ENCODE results near the gene COLEC11. TPM values are rescaled to one million over a fixed set of nuclear protein-coding genes. Genes with fewer than 3 reads are reported as not detected.

COLEC11 gene
- total and polyA plus RNA-seq, 5 experiments from 2014 or later: 1.8 to 1.9 TPM; not detected in 3

DNA sequence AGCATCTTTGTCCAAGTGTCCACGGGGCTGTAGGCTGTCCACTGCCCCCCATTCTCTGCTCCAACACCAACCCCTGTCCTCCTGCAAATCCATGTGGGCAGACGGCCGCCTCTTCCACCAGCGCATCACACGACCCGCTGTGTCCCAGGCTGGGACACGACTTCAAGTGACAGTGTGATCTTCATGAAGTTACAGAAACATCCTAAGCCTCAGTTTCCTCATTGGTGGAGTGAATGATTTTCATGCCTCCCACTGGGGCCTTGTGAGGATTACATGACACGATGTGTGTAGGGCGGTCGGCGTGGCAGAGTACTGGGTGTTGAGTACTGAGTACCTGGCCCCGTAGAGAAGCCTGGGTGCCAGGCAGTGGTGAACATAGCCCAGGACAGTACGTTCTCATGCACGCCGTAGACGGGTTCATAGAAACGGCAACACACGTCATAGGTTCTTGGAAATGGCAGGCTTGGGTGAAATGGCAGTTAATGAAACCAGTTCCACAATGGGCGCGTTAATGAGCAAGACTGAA, 53.8 kb downstream of the COLEC11 start:
- DNase-seq (no peak), ATAC-seq (no peak)
- Mint-ChIP-seq H3K4me3 (no peak overlapping the region), H3K36me3 (no peaks in the 10 kb centered on the region), H3K27ac (peak overlapping the region in 1 of 10 donors; percentile 52), H3K4me1 (peaks cover 6 to 18% (median 17%) of the 10 kb centered on the region in 4 donors), H3K27me3 (peaks cover 0 to 3% (median 0%) of the 10 kb centered on the region in 5 donors), H3K9me3 (no peaks in the 10 kb centered on the region)
- POLR2A ChIA-PET: no interaction called here

DNA sequence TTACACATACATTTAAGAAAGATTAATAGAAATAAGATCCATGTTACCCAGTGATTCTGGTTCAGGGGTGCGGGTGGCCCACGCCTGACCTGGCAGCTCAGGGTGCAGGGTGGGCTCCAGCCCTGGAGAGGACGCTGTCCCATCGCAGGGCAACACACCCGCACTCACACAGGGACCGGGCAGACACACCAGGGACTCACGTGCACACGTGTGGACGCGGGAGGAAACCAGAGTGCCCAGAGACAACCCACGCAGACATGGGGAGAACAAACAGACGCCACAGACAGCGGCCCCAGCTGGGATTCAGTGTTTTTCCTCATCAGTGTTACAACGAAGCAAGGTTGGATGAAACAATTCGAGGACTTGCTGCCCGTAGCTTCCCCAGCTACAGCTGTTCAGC, 54.7 kb downstream of the COLEC11 start:
- peaks cover 0 to 3% (median 0%) of the 10 kb centered on the region in 5 donors for H3K27me3 Mint-ChIP-seq
- H3K9me3 Mint-ChIP-seq: no peaks in the 10 kb centered on the region
- no peak overlapping the region for H3K27ac Mint-ChIP-seq
- peaks cover 6 to 18% (median 17%) of the 10 kb centered on the region in 4 donors for H3K4me1 Mint-ChIP-seq
- POLR2A ChIA-PET: no interaction called here
- H3K4me3 Mint-ChIP-seq: no peak overlapping the region
- no peak for DNase-seq
- no peaks in the 10 kb centered on the region for H3K36me3 Mint-ChIP-seq
- ATAC-seq: no peak

DNA sequence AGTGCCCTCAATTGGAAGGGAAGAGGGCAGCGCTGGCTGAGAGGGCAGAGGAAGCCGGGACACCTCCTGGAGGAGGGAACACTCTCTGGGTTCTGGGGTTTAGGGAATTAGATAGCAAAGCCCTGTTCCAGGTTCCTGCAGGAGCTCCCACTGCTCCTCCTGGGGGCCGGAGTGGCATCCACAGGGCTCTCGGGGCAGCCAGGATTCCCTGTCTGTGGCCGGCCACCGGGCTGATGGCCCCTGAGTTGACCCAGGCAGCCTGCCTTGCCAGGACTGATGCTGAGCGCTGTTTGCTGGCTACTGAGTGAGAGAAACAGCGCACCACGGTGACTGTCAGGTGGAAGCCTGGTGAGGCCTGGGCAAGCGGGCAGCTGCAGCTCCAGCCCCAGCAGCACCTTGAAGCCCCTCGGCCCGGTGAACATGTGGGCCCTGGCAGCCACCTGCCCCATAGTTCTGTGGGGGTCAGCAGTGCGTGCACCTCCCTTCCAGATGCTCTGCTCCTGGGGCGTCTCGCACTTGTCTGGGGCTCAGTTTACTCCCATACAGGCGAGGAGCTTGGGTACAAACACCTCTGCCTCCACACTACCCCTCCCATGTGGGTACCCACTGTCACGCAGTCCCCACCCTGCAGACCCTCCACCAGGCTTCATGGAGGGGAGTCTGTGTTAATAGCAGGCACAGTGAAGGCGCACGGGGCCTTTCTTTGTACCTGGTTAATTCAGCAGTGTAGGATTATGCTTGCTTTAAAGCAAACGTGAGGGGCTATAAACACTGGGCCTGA, 55.4 kb downstream of the COLEC11 start:
- ATAC-seq: no peak
- H3K9me3 Mint-ChIP-seq: no peaks in the 10 kb centered on the region
- H3K4me3 Mint-ChIP-seq: peak overlapping the region in 8 of 10 donors; percentile 74 to 93 (median 88)

DNA sequence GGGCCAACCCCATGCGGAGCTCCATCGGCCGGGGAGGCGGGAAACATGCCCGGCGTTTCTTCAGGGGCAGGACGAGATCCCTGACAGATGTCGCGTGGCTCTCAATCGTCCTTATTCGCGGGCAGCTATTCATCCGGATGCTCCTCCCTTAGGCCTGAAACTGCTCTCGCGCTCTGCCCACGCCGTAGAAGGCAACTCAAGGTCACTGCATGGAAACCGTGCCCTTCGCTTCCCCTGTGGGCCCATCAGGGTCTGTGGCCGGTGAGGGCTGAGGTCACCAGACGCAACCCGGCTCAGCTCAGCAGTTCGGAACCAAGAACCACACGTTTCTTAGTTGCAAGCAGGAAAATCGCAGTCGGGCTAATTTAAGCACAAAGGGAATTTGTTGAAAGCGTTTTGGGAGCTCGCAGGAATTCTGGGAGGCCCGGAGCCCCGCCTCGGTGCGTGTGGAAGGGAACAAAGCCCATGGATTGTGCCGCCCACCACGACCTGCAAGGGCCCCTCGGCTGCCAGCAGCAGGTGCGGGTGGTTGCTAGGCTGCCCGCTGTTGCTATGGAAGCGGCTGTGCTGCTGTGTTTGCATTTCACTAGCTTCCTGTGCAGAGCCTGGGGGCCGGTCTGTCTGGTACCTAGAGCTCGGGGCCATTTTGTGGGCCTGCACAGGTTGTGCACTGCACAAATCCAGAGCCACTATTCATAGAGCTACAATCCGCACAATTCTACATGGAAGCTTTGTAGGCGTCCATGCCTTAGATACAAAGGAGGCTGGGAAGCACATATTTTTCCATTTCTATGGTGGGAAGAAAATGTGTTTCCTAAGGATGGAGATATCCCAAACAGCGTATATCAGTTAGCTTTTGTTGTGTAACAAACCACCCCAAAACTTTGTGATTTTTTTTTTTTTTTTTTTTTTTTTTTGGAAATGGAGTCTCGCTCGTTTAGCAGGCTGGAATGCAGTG, 57.1 kb downstream of the COLEC11 start:
- H3K36me3 Mint-ChIP-seq: no peaks in the 10 kb centered on the region
- H3K4me1 Mint-ChIP-seq: peaks cover 6 to 18% (median 17%) of the 10 kb centered on the region in 4 donors
- peak overlapping the region; percentile 74 to 97 (median 90) for H3K4me3 Mint-ChIP-seq
- POLR2A ChIA-PET: interaction anchor here (0.7 to 3.1 kb wide), 12 partner anchors 42 to 273 kb away, joined by 3 to 23 read pairs (median 6); partner anchors contain the start of genes ADI1, EIPR1, RNASEH1 and RPS7
- ATAC-seq (peak; percentile 80 to 82), DNase-seq (peak; percentile 46 to 94 (median 76))
- no peaks in the 10 kb centered on the region for H3K9me3 Mint-ChIP-seq
- peak overlapping the region; percentile 68 to 99 (median 98) for H3K27ac Mint-ChIP-seq
- H3K27me3 Mint-ChIP-seq: peaks cover 0 to 3% (median 0%) of the 10 kb centered on the region in 5 donors

More for the DNA sequence above, 55.4 kb downstream of the COLEC11 start:
- Mint-ChIP-seq H3K27me3 (peaks cover 0 to 3% (median 0%) of the 10 kb centered on the region in 5 donors), H3K27ac (peak overlapping the region in 5 of 10 donors; percentile 91 to 99 (median 98)), H3K4me1 (peaks cover 6 to 18% (median 17%) of the 10 kb centered on the region in 4 donors), H3K36me3 (no peaks in the 10 kb centered on the region)
- POLR2A ChIA-PET: interaction anchor here (0.6 to 3.1 kb wide), 5 partner anchors 41 to 273 kb away, joined by 3 to 23 read pairs (median 5); partner anchors contain the start of genes EIPR1, RNASEH1 and RPS7
- no peak for DNase-seq

DNA sequence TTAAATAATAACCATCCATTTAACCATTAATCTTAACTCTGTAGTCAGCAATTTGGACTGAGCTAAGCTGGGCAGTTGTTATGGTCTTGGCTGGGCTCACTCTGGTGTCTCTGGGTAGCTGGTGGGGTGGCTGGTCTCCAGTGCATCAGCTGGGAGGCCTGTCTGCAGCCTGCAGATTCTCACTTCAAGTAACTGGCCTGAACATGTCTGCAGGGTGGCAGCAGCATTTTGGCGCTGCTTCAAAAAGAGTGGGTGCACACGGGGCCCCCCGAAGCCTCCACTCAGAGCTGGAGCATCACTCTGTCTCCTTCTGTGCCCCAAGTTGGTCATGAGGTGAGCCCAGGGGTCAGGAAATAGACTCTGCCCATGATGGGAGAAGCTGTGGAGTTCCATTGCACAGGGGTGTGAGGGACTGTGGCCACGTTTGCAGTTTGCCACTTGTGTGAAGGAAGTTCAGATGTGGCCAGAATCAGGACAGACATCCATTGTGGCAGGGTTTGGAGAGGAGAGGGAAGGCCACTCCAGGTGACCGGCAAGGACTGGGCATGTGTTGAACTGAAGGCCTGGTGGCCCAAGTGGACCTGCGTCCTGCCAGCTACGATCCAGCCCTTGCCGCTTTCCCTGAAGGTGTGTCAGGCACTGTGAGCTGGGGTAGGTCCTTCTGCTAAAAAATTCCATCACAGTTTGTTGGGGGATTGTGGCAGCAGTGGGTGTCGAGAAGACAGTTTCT, 58.1 kb downstream of the COLEC11 start:
- Mint-ChIP-seq H3K36me3 (no peaks in the 10 kb centered on the region), H3K4me1 (peaks cover 6 to 18% (median 17%) of the 10 kb centered on the region in 4 donors), H3K4me3 (peak overlapping the region in 1 of 10 donors; percentile 42), H3K27ac (peak overlapping the region in 3 of 10 donors; percentile 53 to 73 (median 69)), H3K9me3 (no peaks in the 10 kb centered on the region), H3K27me3 (peaks cover 0 to 2% (median 0%) of the 10 kb centered on the region in 5 donors)
- DNase-seq (no peak), ATAC-seq (no peak)
- POLR2A ChIA-PET: interaction anchor here (1.0 to 3.1 kb wide), 5 partner anchors 44 to 274 kb away, joined by 4 to 23 read pairs (median 15); partner anchors contain the start of genes ADI1, EIPR1, RNASEH1 and TRAPPC12

DNA sequence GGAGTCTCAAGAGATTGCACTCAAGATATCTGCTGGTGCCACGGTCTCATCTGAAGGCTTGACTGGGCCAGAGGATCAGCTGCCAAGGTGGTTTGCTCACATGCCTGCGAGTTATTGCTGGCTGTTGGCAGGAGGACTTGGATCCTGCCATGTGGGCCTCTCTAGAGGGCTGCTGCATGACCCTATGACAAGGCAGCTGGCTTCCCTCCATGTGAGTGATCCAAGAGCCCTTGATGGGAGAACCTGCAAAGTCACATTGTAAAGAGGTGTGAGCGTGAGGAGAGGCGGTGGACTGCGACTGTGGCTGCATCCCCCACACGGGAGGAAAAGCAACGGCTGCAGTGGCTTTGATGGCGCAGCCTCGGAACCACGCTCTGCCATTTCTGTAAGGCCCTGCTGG, 59.1 kb downstream of the COLEC11 start:
- ATAC-seq (no peak), DNase-seq (no peak)
- peak overlapping the region in 2 of 10 donors; percentile 10 to 33 for H3K4me3 Mint-ChIP-seq
- no peaks in the 10 kb centered on the region for H3K9me3 Mint-ChIP-seq
- no peaks in the 10 kb centered on the region for H3K36me3 Mint-ChIP-seq
- POLR2A ChIA-PET: interaction anchor here (3.0 kb wide), 1 partner anchor 275 kb away, joined by 17 read pairs; the partner anchor contains the start of genes EIPR1 and TRAPPC12
- peaks cover 0 to 2% (median 0%) of the 10 kb centered on the region in 5 donors for H3K27me3 Mint-ChIP-seq
- peak overlapping the region in 4 of 10 donors; percentile 4 to 61 (median 54) for H3K27ac Mint-ChIP-seq
- H3K4me1 Mint-ChIP-seq: peaks cover 6 to 18% (median 17%) of the 10 kb centered on the region in 4 donors

DNA sequence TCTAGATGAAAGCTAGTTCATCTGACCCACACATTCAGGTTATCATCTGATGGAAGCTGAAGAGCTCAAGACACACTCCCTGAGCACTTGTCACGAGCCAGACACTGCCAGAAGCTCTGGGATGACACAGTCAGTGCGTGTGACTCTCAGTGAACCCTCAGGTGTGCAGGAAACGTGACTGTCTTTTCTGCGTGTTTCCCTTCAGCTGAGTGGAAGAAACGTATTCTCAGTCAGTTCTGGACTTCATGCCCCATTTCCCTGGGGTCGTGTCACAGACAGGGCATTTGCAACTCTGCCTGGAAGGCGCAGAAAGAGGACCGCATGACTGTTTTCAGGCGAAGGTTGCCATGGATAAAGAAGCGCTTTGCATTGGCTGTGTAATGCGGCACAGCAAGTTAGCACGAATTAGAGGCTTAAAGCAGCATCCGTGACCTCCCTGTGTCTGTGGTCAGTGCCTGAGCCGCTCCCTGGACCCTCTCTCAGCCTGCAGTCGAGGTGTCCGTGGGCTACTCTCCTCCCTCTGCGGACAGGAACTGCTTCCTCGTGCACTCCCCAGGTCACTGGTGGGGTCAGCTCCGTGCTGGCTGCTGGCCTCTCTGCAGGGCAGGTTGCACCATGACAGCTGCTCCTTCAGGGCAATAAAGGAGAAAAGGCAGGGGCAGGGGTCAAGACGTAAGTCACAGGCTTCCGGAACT, 59.8 kb downstream of the COLEC11 start:
- peak overlapping the region in 2 of 10 donors; percentile 32 to 59 for H3K27ac Mint-ChIP-seq

DNA sequence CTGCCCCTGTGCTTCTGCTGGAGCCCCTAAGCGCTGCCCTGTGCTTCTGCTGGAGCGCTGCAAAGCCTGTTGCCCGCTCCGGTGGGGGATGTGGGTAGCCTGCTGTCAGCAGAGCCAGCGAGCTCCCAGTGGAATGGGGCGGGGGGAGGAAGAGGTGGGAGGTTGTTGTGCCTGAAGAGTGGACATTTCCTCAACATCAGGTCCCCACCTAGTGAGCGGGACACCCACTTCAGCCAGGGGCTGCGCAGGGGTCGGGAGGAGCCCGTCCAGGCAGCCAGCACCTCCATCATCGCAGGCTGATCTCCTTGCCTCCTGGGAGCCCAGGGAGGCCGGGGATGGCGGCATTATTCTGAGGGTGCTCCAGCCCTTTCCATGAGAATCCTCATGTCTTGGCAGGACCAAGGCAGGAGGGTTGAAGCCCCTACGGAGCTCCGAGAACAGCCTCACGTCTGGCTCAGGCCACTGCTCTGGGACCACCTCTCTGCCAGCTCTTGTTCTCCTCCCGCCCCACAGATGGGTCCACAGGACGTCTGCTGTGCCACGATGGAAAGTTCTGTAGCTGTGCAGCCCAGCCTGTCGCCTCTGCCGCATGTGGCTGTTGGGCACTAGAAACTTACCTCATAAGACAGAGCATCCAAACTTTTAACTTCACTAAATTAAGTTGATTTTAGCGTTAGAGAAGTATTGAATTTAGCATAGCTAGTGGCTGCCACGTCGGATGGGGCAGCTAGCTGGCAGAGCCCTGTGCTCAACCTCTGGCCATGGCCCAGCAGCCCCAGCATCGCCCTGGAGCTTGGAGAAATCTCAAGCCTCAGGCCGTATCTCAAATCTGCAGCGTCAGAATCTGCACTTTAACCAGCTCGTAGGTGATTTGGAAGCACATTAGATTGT, 61.2 kb downstream of the COLEC11 start:
- H3K4me3 Mint-ChIP-seq: no peak overlapping the region
- H3K27ac Mint-ChIP-seq: peak overlapping the region in 2 of 10 donors; percentile 35 to 52
- no peaks in the 10 kb centered on the region for H3K9me3 Mint-ChIP-seq
- no peaks in the 10 kb centered on the region for H3K36me3 Mint-ChIP-seq
- POLR2A ChIA-PET: no interaction called here
- peaks cover 2 to 18% (median 13%) of the 10 kb centered on the region in 4 donors for H3K4me1 Mint-ChIP-seq
- ATAC-seq: no peak
- no peak for DNase-seq
- peaks cover 0 to 3% (median 0%) of the 10 kb centered on the region in 5 donors for H3K27me3 Mint-ChIP-seq

More for the DNA sequence above, 59.8 kb downstream of the COLEC11 start:
- H3K9me3 Mint-ChIP-seq: no peaks in the 10 kb centered on the region
- DNase-seq: peak in 1 of 10 donors; percentile 41
- H3K36me3 Mint-ChIP-seq: no peaks in the 10 kb centered on the region
- H3K4me1 Mint-ChIP-seq: peaks cover 6 to 18% (median 17%) of the 10 kb centered on the region in 4 donors
- H3K4me3 Mint-ChIP-seq: no peak overlapping the region
- H3K27me3 Mint-ChIP-seq: peaks cover 0 to 2% (median 0%) of the 10 kb centered on the region in 5 donors
- POLR2A ChIA-PET: no interaction called here
- ATAC-seq: no peak

DNA sequence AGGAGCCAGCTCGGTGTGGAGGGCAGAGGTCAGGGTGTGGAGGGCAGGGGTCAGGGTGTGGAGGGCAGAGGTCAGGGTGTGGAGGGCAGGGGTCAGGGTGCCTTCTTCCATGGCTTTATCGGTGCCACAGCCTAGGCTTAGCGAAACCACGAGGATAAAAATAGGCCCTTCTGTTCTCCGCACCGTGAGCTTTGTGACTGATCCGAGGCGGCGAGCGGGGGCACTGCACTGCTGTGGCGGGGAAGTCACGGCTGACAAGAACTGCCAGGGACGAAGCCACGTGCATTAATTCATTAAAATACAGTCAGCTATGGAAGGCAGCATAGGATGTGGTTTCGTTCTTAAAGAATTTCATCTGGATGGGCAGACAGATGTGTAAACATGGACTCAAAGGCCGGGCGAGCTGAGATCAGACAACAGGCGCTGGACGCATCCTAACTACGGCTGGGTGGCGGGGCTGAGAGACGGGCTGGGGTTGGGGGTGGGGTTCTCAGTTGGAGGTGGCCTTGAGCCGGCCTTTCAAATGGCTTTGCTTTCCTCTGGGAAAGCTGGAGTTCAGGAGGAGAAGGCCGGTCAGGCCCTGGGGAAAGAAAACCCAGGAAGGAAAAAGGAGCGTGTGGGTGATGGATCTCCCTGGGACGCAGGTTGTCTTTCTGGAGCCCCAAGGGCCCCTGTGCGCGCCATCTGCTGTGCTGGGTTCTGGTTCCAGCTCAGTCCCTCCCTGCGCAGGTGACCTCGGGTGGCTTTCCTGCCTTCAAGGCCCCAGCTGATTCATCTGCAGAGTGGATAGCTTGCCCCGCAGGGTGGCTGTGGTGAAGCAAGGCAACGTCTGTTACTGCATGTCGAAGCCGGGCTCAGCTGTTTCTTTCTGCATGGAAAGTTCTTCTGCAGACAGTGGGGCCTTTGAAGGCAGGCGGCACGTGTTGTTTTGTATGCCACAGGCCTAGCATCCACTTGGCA, 62.1 kb downstream of the COLEC11 start:
- H3K4me1 Mint-ChIP-seq: peaks cover 0 to 12% (median 4%) of the 10 kb centered on the region in 4 donors

More for the DNA sequence above, 62.1 kb downstream of the COLEC11 start:
- Mint-ChIP-seq H3K27me3 (peaks cover 0 to 3% (median 0%) of the 10 kb centered on the region in 5 donors), H3K4me3 (peak overlapping the region in 1 of 10 donors; percentile 60), H3K27ac (peak overlapping the region in 1 of 10 donors; percentile 52), H3K36me3 (no peaks in the 10 kb centered on the region), H3K9me3 (no peaks in the 10 kb centered on the region)
- POLR2A ChIA-PET: no interaction called here
- ATAC-seq (no peak), DNase-seq (peak in 1 of 10 donors; percentile 30)

All from naive thymus-derived CD8-positive, alpha-beta T cell (primary cell).